HG03196 (cell line): ENCODE results near the gene NLK.
"Not testable (repeated sequence)": the region's sequence is repeated elsewhere in the genome, so short reads cannot be mapped to it uniquely, and the experiment has no call there.

Experiments
- ATAC-seq: cut with Tn5 transposase; IDR thresholded peaks from one replicate; pipeline ENCODE4 v1.9.1; 2021; ENCODE audit not compliant: unreplicated experiment

The NLK gene

GRCh38 chr17:28228109-28228840 is 185.8 kb downstream of the NLK start:
- ATAC-seq = no peak

DNA sequence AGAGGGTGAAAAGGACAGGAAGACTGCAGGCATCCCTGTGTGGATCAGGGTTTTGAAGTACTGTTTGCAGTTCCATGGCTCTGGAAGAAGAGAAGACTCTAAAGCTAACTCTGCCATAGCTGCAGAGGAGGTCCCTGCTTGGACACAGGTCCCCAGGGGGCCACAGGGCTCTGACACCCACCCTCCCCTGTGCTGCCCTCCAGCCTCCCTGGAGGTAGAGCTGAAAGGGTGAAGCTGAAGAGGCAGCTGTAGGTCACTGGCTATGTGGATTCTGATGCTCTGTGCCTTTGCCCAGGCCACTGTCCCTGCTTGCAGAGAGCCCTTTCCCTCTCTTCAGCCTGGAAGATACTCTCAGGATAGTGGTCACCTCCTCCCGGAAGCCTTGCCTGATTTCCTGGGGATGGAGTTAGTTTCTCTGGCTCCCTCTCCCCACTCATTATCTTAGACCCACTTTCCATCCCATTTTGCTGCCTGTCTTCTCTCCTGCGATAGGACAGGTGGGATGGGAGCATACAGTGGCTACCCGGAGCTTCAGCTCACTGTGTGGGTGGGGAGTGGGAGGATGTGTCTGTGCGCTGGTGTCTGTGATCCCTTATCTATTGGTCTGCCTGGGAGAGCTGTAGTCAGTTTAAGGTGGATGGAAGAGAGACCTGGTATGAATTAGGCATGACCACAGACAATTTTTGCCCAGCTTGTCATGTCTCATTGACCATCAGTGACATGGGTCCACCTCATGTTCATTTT is 186.7 kb downstream of the NLK start:
- ATAC-seq = no peak

DNA sequence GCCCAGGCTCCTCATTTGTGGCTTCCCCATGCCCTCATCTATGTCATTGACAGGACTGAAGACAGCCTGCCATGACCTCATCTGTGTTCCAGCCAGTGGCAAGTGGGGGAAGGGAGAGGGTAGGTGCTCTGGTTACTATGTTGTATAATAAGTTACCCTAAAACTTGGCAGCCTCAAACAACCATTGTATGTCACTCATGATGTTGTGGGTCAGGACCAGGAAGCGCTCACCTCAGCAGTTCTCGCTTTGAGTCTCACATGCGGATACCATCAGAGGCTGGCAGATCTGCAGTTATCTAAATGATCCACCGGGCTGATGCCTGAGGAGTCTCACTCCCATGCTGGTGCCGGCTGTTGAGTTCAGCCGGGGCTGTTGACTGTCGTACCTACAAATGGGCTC is 187.5 kb downstream of the NLK start:
- ATAC-seq = no peak

GRCh38 chr17:28230607-28231006 is 188.1 kb downstream of the NLK start:
- ATAC-seq = not testable (repeated sequence)

GRCh38 chr17:28231624-28232023 is 189.1 kb downstream of the NLK start:
- not testable (repeated sequence) for ATAC-seq

GRCh38 chr17:28232966-28233870 is 190.7 kb downstream of the NLK start:
- ATAC-seq = not testable (repeated sequence)

GRCh38 chr17:28233872-28234856 is 191.7 kb downstream of the NLK start:
- not testable (repeated sequence) for ATAC-seq

GRCh38 chr17:28235066-28235700 is 192.7 kb downstream of the NLK start:
- not testable (repeated sequence) for ATAC-seq

- not testable (repeated sequence) for ATAC-seq
Measured at GRCh38 chr17:28236033-28236653, 193.7 kb downstream of the NLK start.

DNA sequence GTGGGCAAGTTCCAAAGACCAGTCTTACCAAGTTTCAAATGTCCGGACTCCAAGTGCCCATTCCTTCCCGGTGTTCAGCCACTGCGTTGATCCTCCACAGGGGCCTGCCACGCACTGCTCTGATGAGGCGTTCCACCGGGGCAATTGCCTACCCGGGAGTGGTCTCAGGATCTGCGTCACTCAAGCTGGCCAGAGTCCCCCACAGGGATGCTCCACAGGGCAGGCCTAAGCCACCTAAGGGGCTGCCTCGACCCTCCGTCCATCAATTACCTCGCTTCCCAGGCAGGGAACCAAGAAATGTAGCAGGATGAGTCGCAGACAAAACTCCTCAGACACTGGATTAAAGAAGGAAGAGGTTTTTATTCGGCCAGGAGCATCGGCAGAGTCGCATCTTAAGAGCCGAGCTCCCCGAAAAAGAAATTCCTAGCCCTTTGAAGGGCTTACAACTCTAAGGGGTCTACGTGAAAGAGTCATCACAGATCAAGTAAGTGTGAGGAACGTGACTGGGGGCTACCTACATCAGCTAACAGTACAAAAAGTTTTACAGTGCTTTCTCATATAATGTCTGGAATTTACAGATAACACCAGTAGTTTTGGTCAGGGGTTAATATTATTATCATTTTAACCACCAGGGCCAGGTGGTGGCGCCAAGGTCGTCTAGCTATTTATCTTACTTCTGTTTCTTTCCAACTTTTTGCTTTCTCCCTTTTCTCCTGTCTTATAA is 196.2 kb downstream of the NLK start:
- ATAC-seq = not testable (repeated sequence)

DNA sequence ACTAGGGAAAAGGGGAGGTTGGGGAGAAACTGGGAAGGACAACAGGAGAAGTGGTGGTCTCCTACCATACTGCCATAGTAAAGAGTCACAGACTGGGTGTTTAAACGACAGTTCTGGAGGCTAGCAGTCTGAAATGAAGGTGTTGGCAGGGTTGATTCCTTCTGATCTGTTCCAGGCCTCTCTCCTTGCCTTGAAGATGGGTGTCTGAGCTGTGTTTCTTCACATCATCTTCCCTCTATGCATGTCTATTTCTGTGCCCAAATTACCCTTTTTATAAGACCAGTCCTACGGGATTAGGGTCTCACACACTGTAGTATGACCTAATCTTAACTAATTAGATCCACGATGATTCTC is 196.8 kb downstream of the NLK start:
- ATAC-seq = no peak

- no peak for ATAC-seq
Measured at GRCh38 chr17:28240688-28241340, 198.3 kb downstream of the NLK start.

DNA sequence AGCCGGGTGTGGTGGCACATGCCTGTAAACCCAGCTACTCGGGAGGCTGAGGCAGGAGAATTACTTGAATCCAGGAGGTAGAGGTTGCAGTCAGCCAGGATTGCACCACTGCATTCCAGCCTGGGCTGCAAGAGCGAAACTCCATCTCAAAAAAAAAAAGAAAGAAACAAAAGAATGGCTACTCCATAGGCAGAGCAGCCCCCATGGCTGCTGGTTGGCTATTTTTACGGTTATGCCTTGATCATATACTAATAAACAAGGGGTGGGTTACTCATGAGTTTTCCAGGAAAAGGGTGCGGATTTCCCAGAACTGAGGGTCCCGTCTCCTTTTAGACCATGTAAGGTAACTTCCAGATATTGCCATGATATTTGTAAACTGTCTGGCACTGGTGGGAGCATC is 200.3 kb downstream of the NLK start:
- ATAC-seq = no peak

- not testable (repeated sequence) for ATAC-seq
Measured at GRCh38 chr17:28243268-28243667, 200.8 kb downstream of the NLK start.

DNA sequence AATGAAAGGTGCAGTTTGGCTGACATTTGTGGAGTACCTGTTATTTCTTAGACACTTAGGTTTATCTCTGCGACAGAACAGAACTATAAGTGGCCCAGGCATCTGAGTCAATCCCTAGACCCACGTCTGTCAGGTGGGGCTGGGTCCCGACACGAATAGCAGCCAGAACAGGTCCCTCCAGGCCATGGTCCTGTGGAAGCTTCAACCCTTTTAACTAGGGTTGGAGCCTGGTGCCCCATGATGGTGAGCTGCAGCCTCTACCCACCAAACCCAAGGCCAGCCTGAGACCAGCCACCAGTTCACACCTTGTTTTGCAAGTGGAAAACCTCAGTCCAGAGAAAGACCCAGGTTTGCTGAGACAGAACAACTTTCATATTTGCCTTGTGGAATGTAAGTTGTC is 202.0 kb downstream of the NLK start:
- no peak for ATAC-seq
